ENCODE data around the gene FAM221A.

DNA sequence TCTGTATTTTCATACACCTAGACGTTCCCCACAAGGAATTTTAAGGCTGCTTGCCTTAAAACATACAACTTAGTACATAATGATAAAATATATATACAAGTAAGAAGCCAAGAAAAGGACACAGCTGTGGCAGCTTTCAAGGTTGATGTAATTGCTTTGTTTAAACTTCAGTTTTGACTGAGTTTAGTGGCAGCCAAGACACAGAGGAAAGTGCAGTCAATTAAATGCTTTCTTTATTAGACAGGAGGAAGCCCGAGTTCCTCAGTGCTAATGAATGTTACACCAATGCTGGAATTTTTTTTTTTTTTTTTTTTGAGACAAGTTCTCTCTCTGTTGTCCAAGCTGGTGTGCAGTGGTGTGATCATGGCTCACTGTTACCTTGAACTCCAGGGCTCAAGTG, 18.8 kb downstream of the FAM221A start:
- TF ChIP-seq EZH2 (IDR thresholded peaks at IDR 0.05; ENCODE audit: borderline replicate concordance, insufficient read depth, low read depth, low read length, poor library complexity, severe bottlenecking), result no peak
- TF ChIP-seq, protein P1, sequence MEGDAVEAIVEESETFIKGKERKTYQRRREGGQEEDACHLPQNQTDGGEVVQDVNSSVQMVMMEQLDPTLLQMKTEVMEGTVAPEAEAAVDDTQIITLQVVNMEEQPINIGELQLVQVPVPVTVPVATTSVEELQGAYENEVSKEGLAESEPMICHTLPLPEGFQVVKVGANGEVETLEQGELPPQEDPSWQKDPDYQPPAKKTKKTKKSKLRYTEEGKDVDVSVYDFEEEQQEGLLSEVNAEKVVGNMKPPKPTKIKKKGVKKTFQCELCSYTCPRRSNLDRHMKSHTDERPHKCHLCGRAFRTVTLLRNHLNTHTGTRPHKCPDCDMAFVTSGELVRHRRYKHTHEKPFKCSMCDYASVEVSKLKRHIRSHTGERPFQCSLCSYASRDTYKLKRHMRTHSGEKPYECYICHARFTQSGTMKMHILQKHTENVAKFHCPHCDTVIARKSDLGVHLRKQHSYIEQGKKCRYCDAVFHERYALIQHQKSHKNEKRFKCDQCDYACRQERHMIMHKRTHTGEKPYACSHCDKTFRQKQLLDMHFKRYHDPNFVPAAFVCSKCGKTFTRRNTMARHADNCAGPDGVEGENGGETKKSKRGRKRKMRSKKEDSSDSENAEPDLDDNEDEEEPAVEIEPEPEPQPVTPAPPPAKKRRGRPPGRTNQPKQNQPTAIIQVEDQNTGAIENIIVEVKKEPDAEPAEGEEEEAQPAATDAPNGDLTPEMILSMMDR (IDR thresholded peaks at IDR 0.05), result no peak

All from B cell (primary cell).